H1 (cell line): Measurements from ENCODE around the gene NAXD. TPM values are rescaled to one million over a fixed set of nuclear protein-coding genes. Genes with fewer than 3 reads are reported as not detected.

ENCODE experiments used
- CTCF ChIA-PET: fragments of 300-600 bp; sonication (Branson Sonifier 250); formaldehyde crosslinking; loops from one replicate; lab custom pipeline; 2021; ENCODE audit not compliant: partially characterized antibody; lab: Charles Lee
- POLR2A ChIA-PET: fragments of 300-600 bp; sonication (Branson Sonifier 250); formaldehyde crosslinking; loops from one replicate; lab custom pipeline; 2021; ENCODE audit warnings: inconsistent platforms; ENCODE audit not compliant: partially characterized antibody; lab: Charles Lee
- DNase-seq, 2 experiments: peaks; one replicate each; pipeline versions ENCODE4 v3.0.0 to v3.0.0-alpha.2; 2010 to 2022; ENCODE audit warnings: low spot score in 2 of 2, low read depth in 1 of 2, mixed read lengths in 1 of 2
- FAIRE-seq: peaks from 2 replicates; lab custom pipeline; 2011; peaks lifted over from hg19 to GRCh38; lab: Jason Lieb, UNC
- H2AFZ ChIP-seq: 2 replicates; pipeline ENCODE4 v1.8.1; 2012; ENCODE audit warnings: low read length, inconsistent platforms
- H2AK5ac ChIP-seq: 2 replicates; pipeline ENCODE4 v1.6.1; 2013; ENCODE audit warnings: low read depth, low read length
- H2BK120ac ChIP-seq: replicated peaks from 2 replicates; pipeline ENCODE3; 2013; ENCODE audit warnings: low read depth, low read length, inconsistent platforms
- H2BK12ac ChIP-seq: 2 replicates; pipeline ENCODE4 v1.6.1; 2013; ENCODE audit warnings: low read depth, low read length
- H2BK15ac ChIP-seq: 2 replicates; pipeline ENCODE4 v1.6.1; 2013; ENCODE audit warnings: low read length
- H2BK20ac ChIP-seq: 2 replicates; pipeline ENCODE4 v1.6.1; 2013; ENCODE audit warnings: low read length
- H2BK5ac ChIP-seq: 2 replicates; pipeline ENCODE4 v1.6.1; 2013; ENCODE audit warnings: low read depth, low read length
- H3K14ac ChIP-seq: 2 replicates; pipeline ENCODE4 v1.6.1; 2013; ENCODE audit warnings: inconsistent platforms; ENCODE audit not compliant: insufficient read length
- H3K18ac ChIP-seq: 2 replicates; pipeline ENCODE4 v1.6.1; 2013; ENCODE audit warnings: low read length; ENCODE audit errors: extremely low read depth
- H3K23ac ChIP-seq: 2 replicates; pipeline ENCODE4 v1.6.1; 2013; ENCODE audit warnings: inconsistent platforms; ENCODE audit not compliant: insufficient read length
- H3K23me2 ChIP-seq: 2 replicates; pipeline ENCODE4 v1.6.1; 2013; ENCODE audit warnings: low read depth, low read length
- H3K27ac ChIP-seq: 2 replicates; pipeline ENCODE4 v1.6.1; 2011; ENCODE audit warnings: low read depth, low read length, inconsistent platforms
- H3K27me3 ChIP-seq, 4 experiments: replicated peaks in 1 of 4; 1 replicate in 1 of 4; 2 replicates in 3 of 4; pipeline versions ENCODE4 v1.6.1 to v1.8.1; 2011 to 2013; ENCODE audit warnings: low read length in 3 of 4, mild to moderate bottlenecking in 3 of 4, inconsistent platforms in 2 of 4, mixed read lengths in 2 of 4, moderate library complexity in 1 of 4; ENCODE audit not compliant: control insufficient read depth in 3 of 4, insufficient read depth in 3 of 4; ENCODE audit errors: extremely low read depth in 1 of 4
- H3K36me3 ChIP-seq, 4 experiments: 2 replicates each; pipeline versions ENCODE4 v1.6.1 to v1.8.1; 2011 to 2013; ENCODE audit warnings: mild to moderate bottlenecking in 4 of 4, low read length in 3 of 4, moderate library complexity in 2 of 4, control low read depth in 1 of 4, inconsistent platforms in 1 of 4; ENCODE audit not compliant: insufficient read depth in 4 of 4, control insufficient read depth in 2 of 4
- H3K4ac ChIP-seq: replicated peaks from 2 replicates; pipeline ENCODE3; 2013; ENCODE audit warnings: low read length, low read depth, mixed read lengths, inconsistent platforms; ENCODE audit not compliant: insufficient read length
- H3K4me1 ChIP-seq, 4 experiments: replicated peaks in 1 of 4; 1 replicate in 1 of 4; 2 replicates in 3 of 4; pipeline versions ENCODE4 v1.6.1 to v1.8.1; 2011 to 2013; ENCODE audit warnings: low read length in 3 of 4, inconsistent platforms in 2 of 4, mixed read lengths in 1 of 4; ENCODE audit not compliant: insufficient read depth in 4 of 4, control insufficient read depth in 3 of 4
- H3K4me2 ChIP-seq, 2 experiments: 2 replicates each; pipeline versions ENCODE4 v1.6.1 to v1.8.1; 2011 to 2013; ENCODE audit warnings: low read depth in 2 of 2, low read length in 2 of 2, control low read depth in 1 of 2, inconsistent platforms in 1 of 2, mild to moderate bottlenecking in 1 of 2; ENCODE audit not compliant: insufficient read depth in 1 of 2
- H3K4me3 ChIP-seq, 4 experiments: fragments of 200-600, 300-600 bp in 1 of 4; sonication (generic), shearing (Covaris generic), sonication (Bioruptor Twin) in 1 of 4; 2 replicates each; pipeline versions ENCODE4 v1.5.1 to v1.8.1; 2011 to 2016; ENCODE audit warnings: low read length in 4 of 4, low read depth in 3 of 4, control low read depth in 2 of 4, inconsistent platforms in 2 of 4, mild to moderate bottlenecking in 2 of 4, mixed read lengths in 1 of 4, moderate library complexity in 1 of 4; ENCODE audit not compliant: insufficient read depth in 2 of 4; ENCODE audit errors: extremely low read depth in 1 of 4
- H3K56ac ChIP-seq: replicated peaks from 2 replicates; pipeline ENCODE3; 2013; ENCODE audit warnings: low read depth, mild to moderate bottlenecking, mixed read lengths, low read length, inconsistent platforms; ENCODE audit not compliant: insufficient read length
- H3K79me1 ChIP-seq: 2 replicates; pipeline ENCODE4 v1.6.1; 2013; ENCODE audit warnings: low read depth, low read length, control low read depth
- H3K79me2 ChIP-seq, 2 experiments: 2 replicates each; pipeline versions ENCODE4 v1.6.1 to v1.8.1; 2012 to 2013; ENCODE audit warnings: low read length in 2 of 2, mild to moderate bottlenecking in 2 of 2, inconsistent platforms in 1 of 2; ENCODE audit not compliant: insufficient read depth in 2 of 2, control insufficient read depth in 1 of 2
- H3K9ac ChIP-seq, 4 experiments: replicated peaks in 1 of 4; 1 replicate in 1 of 4; 2 replicates in 3 of 4; pipeline versions ENCODE4 v1.6.1 to v1.8.1; 2011 to 2013; ENCODE audit warnings: low read depth in 3 of 4, low read length in 3 of 4, control low read depth in 2 of 4, mild to moderate bottlenecking in 2 of 4, moderate library complexity in 2 of 4, inconsistent platforms in 1 of 4; ENCODE audit errors: extremely low read depth in 1 of 4
- H3K9me3 ChIP-seq, 2 experiments: 2 replicates each; pipeline versions ENCODE4 v1.6.1 to v1.8.1; 2012 to 2013; ENCODE audit warnings: mild to moderate bottlenecking in 2 of 2, moderate library complexity in 2 of 2, control low read depth in 1 of 2, inconsistent platforms in 1 of 2, low read depth in 1 of 2, low read length in 1 of 2, mixed read lengths in 1 of 2; ENCODE audit not compliant: insufficient read depth in 2 of 2
- H4K20me1 ChIP-seq, 2 experiments: replicated peaks in 1 of 2; 2 replicates each; pipeline versions ENCODE3 to v1.8.1; 2011 to 2013; ENCODE audit warnings: inconsistent platforms in 2 of 2, low read length in 2 of 2, mild to moderate bottlenecking in 1 of 2; ENCODE audit not compliant: insufficient read depth in 2 of 2, control insufficient read depth in 1 of 2
- H4K5ac ChIP-seq: 2 replicates; pipeline ENCODE4 v1.6.1; 2013; ENCODE audit warnings: low read length, low read depth, mixed read lengths, inconsistent platforms; ENCODE audit not compliant: insufficient read length
- H4K8ac ChIP-seq: 2 replicates; pipeline ENCODE4 v1.8.0; 2013; ENCODE audit warnings: mild to moderate bottlenecking, moderate library complexity, low read length, inconsistent platforms; ENCODE audit not compliant: insufficient read depth; ENCODE audit errors: extremely low read depth
- H4K91ac ChIP-seq: replicated peaks from 2 replicates; pipeline ENCODE3; 2013; ENCODE audit warnings: low read length, mixed read lengths, inconsistent platforms; ENCODE audit not compliant: insufficient read length
- KDM1A ChIP-seq: fragments of 200-600, 300-600 bp; sonication (generic); IDR thresholded peaks from 2 replicates; pipeline ENCODE4 v1.7.1; 2016; ENCODE audit warnings: mild to moderate bottlenecking, low read length, borderline replicate concordance
- POLR2AphosphoS5 ChIP-seq: IDR thresholded peaks from 2 replicates; pipeline ENCODE4 v1.6.1; 2011; ENCODE audit warnings: low read depth, low read length
- TAF7 ChIP-seq: optimal IDR thresholded peaks from 2 replicates; pipeline ENCODE3; 2011; ENCODE audit warnings: low read depth, mild to moderate bottlenecking, inconsistent platforms, low read length, moderate library complexity, borderline replicate concordance
- WGBS, 2 experiments: shearing (Covaris generic) in 1 of 2; methylation state at CpG; one replicate each; pipeline versions ENCODE4 v1.1.6 to v1.1.7; 2013 to 2015; ENCODE audit warnings: low lambda C conversion rate in 2 of 2, mixed read lengths in 2 of 2, inconsistent platforms in 1 of 2, low coverage in 1 of 2, missing lambda C conversion rate in 1 of 2; ENCODE audit not compliant: insufficient replicate concordance in 2 of 2, insufficient coverage in 1 of 2, insufficient read length in 1 of 2; ENCODE audit errors: extremely low coverage in 1 of 2, missing lambda C conversion rate in 1 of 2; 5-methylcytosine and 5-hydroxymethylcytosine counted together
- polyA plus RNA-seq, 7 experiments: library from polyadenylated mRNA; depleted of rRNA in 3 of 7; stranded (reverse) in 5 of 7; unstranded in 2 of 7; fragments of >200 nt in 5 of 7; fragments of 200-250 nt in 2 of 7; gene quantifications; 1 replicate in 5 of 7; 2 replicates in 1 of 7; 4 replicates in 1 of 7; pipeline versions ENCODE4 v1.2.1 to v1.2.3, GENCODE V29; 2011 to 2013; ENCODE audit warnings: missing spikeins in 2 of 7, mixed read lengths in 2 of 7
- total RNA-seq: library from RNA; stranded (reverse); fragmentation: NEBNext Ultra II Directional; extraction: Animal tissue kit (Norgen Biotek cat#: 25700); gene quantifications from 2 replicates; pipeline ENCODE4 v1.2.1, GENCODE V29; 2021

The NAXD gene
- total and polyA plus RNA-seq, 2 of the 8 experiments (the other 6 are each of a cell fraction or from before 2014, with no cell fraction given), result 25.4 to 35.5 TPM

- Histone ChIP-seq H2BK5ac (no peak overlapping the region), H3K14ac (no peak overlapping the region), H4K20me1 (no peaks in the 10 kb centered on the region), H3K79me2 (no peaks in the 10 kb centered on the region), H4K91ac (no peak overlapping the region), H3K27me3 (no peaks in the 10 kb centered on the region), H2AK5ac (no peak overlapping the region), H2AFZ (no peak overlapping the region), H2BK120ac (no peak overlapping the region), H2BK15ac (no peak overlapping the region), H3K4me3 (no peak overlapping the region), H3K27ac (no peak overlapping the region), H3K9ac (no peak overlapping the region; a peak in 1 of 7 replicates), H2BK12ac (no peak overlapping the region), H3K18ac (no peak overlapping the region), H3K23me2 (no peaks in the 10 kb centered on the region), H3K23ac (no peak overlapping the region), H3K4me2 (no peak overlapping the region), H3K4me1 (no peaks in the 10 kb centered on the region; a peak in 1 of 7 replicates), H3K79me1 (no peaks in the 10 kb centered on the region), H3K4ac (no peak overlapping the region), H2BK20ac (no peak overlapping the region), H3K9me3 (peaks cover 21 to 22% of the 10 kb centered on the region in 2 experiments), H3K36me3 (peaks cover 0 to 53% (median 27%) of the 10 kb centered on the region in 4 experiments; a peak in 5 of 8 replicates), H4K8ac (no peak overlapping the region), H4K5ac (no peak overlapping the region), H3K56ac (no peak overlapping the region)
- 91% methylated on average over 23 of the region's 23 CpGs; no CpG with 5 or more reads in 1 of the 2 experiments for WGBS, 2 experiments
- FAIRE-seq (no peak), DNase-seq (no peak)
- ChIA-PET CTCF (interaction anchor here (0.6 to 2.9 kb wide), 6 partner anchors 10 to 37 kb away, joined by 3 to 8 read pairs (median 3); no protein-coding TSS in a partner anchor), POLR2A (interaction anchor here (0.9 kb wide), 1 partner anchor 21 kb away, joined by 3 read pairs; no protein-coding TSS in a partner anchor)
- TF ChIP-seq TAF7 (no peak), POLR2AphosphoS5 (no peak), KDM1A (no peak)
Measured at GRCh38 chr13:110665491-110666254, 50.3 kb downstream of the NAXD start.
